ENCODE results near the gene ITSN2. TPM values are rescaled to one million over a fixed set of nuclear protein-coding genes. Genes with fewer than 3 reads are reported as not detected.

Gene ITSN2
- total RNA-seq, 1 donor from 2014 or later, result 23.8 TPM

DNA sequence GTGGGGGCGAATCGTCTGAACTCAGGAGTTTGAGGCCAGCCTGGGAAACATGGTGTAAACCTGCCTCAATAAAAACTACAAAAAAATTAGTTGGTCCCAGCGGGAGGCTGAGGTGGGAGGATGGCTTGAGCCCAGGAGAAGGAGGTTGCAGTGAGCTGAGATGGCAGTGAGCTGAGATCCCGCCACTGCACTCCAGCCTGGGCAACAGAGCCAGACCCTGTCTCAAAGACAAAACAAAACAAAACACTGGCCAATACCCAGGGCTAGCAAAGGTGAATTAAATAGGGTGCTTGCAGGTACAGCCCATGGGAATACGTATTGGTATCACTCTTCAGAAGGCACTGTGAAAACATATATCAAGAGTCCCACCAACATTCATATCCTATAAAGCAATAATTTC is 7.0 kb downstream of the ITSN2 start:
- H3K79me2 ChIP-seq (ENCODE audit: insufficient read depth, low read length), result peaks cover 70% of the 10 kb centered on the region
- Mint-ChIP-seq H3K4me3 (ENCODE audit: unreplicated experiment) (no peak overlapping the region), H3K9me3 (ENCODE audit: unreplicated experiment) (peaks cover 3% of the 10 kb centered on the region), H3K4me1 (ENCODE audit: low read depth, unreplicated experiment) (peaks cover 11% of the 10 kb centered on the region), H3K27ac (ENCODE audit: unreplicated experiment) (no peak overlapping the region), H3K27me3 (ENCODE audit: low read depth, unreplicated experiment) (no peaks in the 10 kb centered on the region), H3K36me3 (ENCODE audit: low read depth, unreplicated experiment) (peaks cover 3% of the 10 kb centered on the region)
- TF ChIP-seq EZH2 (IDR thresholded peaks at IDR 0.05; ENCODE audit: insufficient read depth, low read length), result no peak
- TF ChIP-seq, protein P1, sequence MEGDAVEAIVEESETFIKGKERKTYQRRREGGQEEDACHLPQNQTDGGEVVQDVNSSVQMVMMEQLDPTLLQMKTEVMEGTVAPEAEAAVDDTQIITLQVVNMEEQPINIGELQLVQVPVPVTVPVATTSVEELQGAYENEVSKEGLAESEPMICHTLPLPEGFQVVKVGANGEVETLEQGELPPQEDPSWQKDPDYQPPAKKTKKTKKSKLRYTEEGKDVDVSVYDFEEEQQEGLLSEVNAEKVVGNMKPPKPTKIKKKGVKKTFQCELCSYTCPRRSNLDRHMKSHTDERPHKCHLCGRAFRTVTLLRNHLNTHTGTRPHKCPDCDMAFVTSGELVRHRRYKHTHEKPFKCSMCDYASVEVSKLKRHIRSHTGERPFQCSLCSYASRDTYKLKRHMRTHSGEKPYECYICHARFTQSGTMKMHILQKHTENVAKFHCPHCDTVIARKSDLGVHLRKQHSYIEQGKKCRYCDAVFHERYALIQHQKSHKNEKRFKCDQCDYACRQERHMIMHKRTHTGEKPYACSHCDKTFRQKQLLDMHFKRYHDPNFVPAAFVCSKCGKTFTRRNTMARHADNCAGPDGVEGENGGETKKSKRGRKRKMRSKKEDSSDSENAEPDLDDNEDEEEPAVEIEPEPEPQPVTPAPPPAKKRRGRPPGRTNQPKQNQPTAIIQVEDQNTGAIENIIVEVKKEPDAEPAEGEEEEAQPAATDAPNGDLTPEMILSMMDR (IDR thresholded peaks at IDR 0.05; ENCODE audit: insufficient read depth, low read depth, low read length), result no peak
- no peaks in the 10 kb centered on the region for H3K4me1 ChIP-seq (ENCODE audit: insufficient read depth, low read length)
- peaks cover 42% of the 10 kb centered on the region for H4K20me1 ChIP-seq (ENCODE audit: insufficient read depth, low read length)
- no peaks in the 10 kb centered on the region for H3K36me3 ChIP-seq (ENCODE audit: insufficient read depth, low read length)
- no peak overlapping the region for H3K27ac ChIP-seq (ENCODE audit: low read depth, low read length)
- DNase-seq (ENCODE audit: low read depth), result no peak
- H3K4me2 ChIP-seq (ENCODE audit: low read length), result no peak overlapping the region
- no peak overlapping the region for H2AFZ ChIP-seq (ENCODE audit: low read depth, low read length)
- no peaks in the 10 kb centered on the region for H3K27me3 ChIP-seq (ENCODE audit: insufficient read depth, low read length)
- no peaks in the 10 kb centered on the region for H3K9me3 ChIP-seq (ENCODE audit: insufficient read depth, low read depth, low read length)
- no peak overlapping the region for H3K4me3 ChIP-seq (ENCODE audit: insufficient read depth, low read depth, low read length)
- no peak for FAIRE-seq
- H3K9ac ChIP-seq (ENCODE audit: low read length), result no peak overlapping the region

DNA sequence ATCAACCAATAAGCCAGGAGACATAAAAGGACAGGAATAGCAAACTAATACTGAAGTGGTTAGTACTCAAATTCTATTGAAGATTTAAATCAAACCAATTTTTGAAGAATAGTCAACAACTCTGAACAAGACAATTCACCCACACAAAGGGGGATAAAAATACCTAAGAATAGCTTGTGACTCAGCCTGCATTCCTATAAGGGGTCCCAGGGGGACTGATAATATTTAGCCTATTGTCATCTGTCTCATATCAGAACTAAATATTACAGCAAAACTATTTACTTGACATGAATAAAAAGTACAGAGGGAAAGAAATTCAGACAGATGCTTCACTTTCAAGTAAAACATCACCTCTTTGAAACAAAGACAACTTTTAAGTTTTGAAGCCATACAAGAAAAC is 7.7 kb downstream of the ITSN2 start:
- H3K27me3 ChIP-seq (ENCODE audit: insufficient read depth, low read length), result no peaks in the 10 kb centered on the region
- H3K27ac Mint-ChIP-seq (ENCODE audit: unreplicated experiment), result no peak overlapping the region
- H3K9ac ChIP-seq (ENCODE audit: low read length), result no peak overlapping the region
- H3K27ac ChIP-seq (ENCODE audit: low read depth, low read length), result no peak overlapping the region
- no peak for FAIRE-seq
- peaks cover 69% of the 10 kb centered on the region for H3K79me2 ChIP-seq (ENCODE audit: insufficient read depth, low read length)
- peaks cover 3% of the 10 kb centered on the region for H3K9me3 Mint-ChIP-seq (ENCODE audit: unreplicated experiment)
- no peak overlapping the region for H3K4me3 ChIP-seq (ENCODE audit: insufficient read depth, low read depth, low read length)
- H3K4me1 ChIP-seq (ENCODE audit: insufficient read depth, low read length), result no peaks in the 10 kb centered on the region
- H2AFZ ChIP-seq (ENCODE audit: low read depth, low read length), result no peak overlapping the region
- H3K4me3 Mint-ChIP-seq (ENCODE audit: unreplicated experiment), result no peak overlapping the region
- H3K36me3 ChIP-seq (ENCODE audit: insufficient read depth, low read length), result no peaks in the 10 kb centered on the region
- no peaks in the 10 kb centered on the region for H3K9me3 ChIP-seq (ENCODE audit: insufficient read depth, low read depth, low read length)
- H3K36me3 Mint-ChIP-seq (ENCODE audit: low read depth, unreplicated experiment), result peaks cover 3% of the 10 kb centered on the region
- H3K27me3 Mint-ChIP-seq (ENCODE audit: low read depth, unreplicated experiment), result no peaks in the 10 kb centered on the region
- H4K20me1 ChIP-seq (ENCODE audit: insufficient read depth, low read length), result peaks cover 42% of the 10 kb centered on the region
- DNase-seq (ENCODE audit: low read depth), result no peak
- peak overlapping the region; percentile 17 for H3K4me2 ChIP-seq (ENCODE audit: low read length)
- TF ChIP-seq EZH2 (IDR thresholded peaks at IDR 0.05; ENCODE audit: insufficient read depth, low read length), result no peak
- TF ChIP-seq, protein P1 (IDR thresholded peaks at IDR 0.05; ENCODE audit: insufficient read depth, low read depth, low read length), result no peak
- H3K4me1 Mint-ChIP-seq (ENCODE audit: low read depth, unreplicated experiment), result peaks cover 11% of the 10 kb centered on the region

DNA sequence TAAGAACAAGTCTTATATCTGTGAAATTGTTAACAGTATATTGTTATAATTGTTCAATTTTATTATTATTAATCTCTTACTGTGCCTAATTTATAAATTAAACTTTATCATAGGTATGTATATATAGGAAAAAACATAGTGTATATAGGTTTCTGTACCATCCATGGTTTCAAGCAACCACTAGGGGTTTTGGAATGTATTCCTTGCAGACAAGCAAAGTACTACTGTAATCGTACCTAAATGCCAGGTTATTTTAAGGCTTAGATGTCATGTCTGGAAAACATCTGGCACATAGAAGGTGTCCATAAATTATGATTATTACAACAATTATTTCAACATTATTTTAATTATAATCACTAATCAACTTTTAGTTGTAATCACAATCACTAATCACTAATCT is 8.4 kb downstream of the ITSN2 start:
- Histone ChIP-seq H3K9me3 (ENCODE audit: insufficient read depth, low read depth, low read length) (no peaks in the 10 kb centered on the region), H3K4me3 (ENCODE audit: insufficient read depth, low read depth, low read length) (no peak overlapping the region), H2AFZ (ENCODE audit: low read depth, low read length) (no peak overlapping the region), H3K4me2 (ENCODE audit: low read length) (no peak overlapping the region), H3K27me3 (ENCODE audit: insufficient read depth, low read length) (no peaks in the 10 kb centered on the region), H3K4me1 (ENCODE audit: insufficient read depth, low read length) (no peaks in the 10 kb centered on the region), H3K36me3 (ENCODE audit: insufficient read depth, low read length) (no peaks in the 10 kb centered on the region), H4K20me1 (ENCODE audit: insufficient read depth, low read length) (peaks cover 43% of the 10 kb centered on the region), H3K9ac (ENCODE audit: low read length) (no peak overlapping the region), H3K79me2 (ENCODE audit: insufficient read depth, low read length) (peaks cover 68% of the 10 kb centered on the region), H3K27ac (ENCODE audit: low read depth, low read length) (no peak overlapping the region)
- Mint-ChIP-seq H3K27me3 (ENCODE audit: low read depth, unreplicated experiment) (no peaks in the 10 kb centered on the region), H3K9me3 (ENCODE audit: unreplicated experiment) (peaks cover 2% of the 10 kb centered on the region), H3K4me3 (ENCODE audit: unreplicated experiment) (no peak overlapping the region), H3K36me3 (ENCODE audit: low read depth, unreplicated experiment) (no peaks in the 10 kb centered on the region), H3K27ac (ENCODE audit: unreplicated experiment) (no peak overlapping the region), H3K4me1 (ENCODE audit: low read depth, unreplicated experiment) (peaks cover 11% of the 10 kb centered on the region)
- TF ChIP-seq, protein P1 (IDR thresholded peaks at IDR 0.05; ENCODE audit: insufficient read depth, low read depth, low read length), result no peak
- no peak for TF ChIP-seq EZH2 (IDR thresholded peaks at IDR 0.05; ENCODE audit: insufficient read depth, low read length)
- DNase-seq (ENCODE audit: low read depth) (no peak), FAIRE-seq (no peak)
